Ramos (cell line): ENCODE measurements around the gene SPAG7.
"Not testable (repeated sequence)": the region's sequence is repeated elsewhere in the genome, so short reads cannot be mapped to it uniquely, and the experiment has no call there.

ENCODE experiments used
- in situ Hi-C: fragments of 300-500 bp; cut with MboI; formaldehyde crosslinking; loops from one replicate; pipeline ENCODE4 v1.14.3; 2022; ENCODE audit warnings: low sequenced_read_pairs; ENCODE audit not compliant: unreplicated experiment

Gene SPAG7

DNA sequence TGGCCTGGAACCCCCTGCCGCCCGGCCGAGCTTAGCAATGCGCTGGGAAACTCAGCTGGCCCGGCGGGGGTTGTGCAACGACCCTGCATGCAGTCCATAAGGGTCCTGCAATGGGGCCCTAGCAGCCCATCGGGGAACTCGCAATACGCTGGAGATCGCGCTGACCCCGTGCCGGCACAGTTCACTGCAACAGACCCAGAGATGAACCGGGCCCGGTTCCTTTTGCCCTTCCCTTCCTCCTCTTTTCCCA, 28.1 kb downstream of the SPAG7 start:
- in situ Hi-C loops = no loop called here

DNA sequence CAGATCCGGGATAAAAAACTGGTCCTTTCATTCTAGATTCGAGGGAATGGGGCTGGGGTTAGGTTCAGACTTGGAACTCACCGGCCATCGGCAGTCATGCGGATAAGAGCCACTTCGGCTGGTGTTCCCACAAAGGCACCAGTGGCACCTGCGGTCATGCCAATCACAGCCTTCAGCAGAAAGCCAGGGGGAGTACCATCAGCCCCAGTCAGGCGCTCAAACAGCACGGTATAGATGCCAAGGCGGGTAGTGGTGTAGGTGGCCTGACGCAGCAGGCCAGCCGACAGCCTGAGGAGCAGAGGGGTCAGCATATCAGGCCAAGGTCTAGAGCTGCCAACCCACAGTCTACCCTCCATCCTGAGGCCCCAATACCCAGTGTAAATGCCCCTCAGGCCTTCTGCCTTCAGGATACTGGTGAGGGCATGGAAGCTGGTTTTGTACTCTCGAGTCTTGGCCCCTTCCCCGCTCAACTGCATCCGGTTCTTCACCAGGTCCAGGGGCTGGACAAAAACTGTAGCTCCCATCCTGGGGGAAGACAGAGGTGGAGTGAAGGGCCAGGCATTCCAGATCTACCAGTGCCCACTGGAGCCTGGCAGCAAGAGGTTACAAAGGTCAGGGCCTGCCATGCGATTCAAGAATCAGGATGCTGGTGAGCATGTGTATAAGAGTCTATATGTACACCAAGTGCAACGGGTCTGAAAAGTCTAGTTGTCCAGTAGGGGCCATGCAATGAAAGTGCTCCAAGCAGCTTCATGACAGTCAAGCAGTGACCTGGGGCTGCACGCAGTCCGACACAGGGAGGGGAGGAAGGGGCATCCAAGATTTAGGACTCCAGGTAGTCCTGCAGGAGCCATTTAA, 28.7 kb downstream of the SPAG7 start:
- in situ Hi-C loops = no loop called here

DNA sequence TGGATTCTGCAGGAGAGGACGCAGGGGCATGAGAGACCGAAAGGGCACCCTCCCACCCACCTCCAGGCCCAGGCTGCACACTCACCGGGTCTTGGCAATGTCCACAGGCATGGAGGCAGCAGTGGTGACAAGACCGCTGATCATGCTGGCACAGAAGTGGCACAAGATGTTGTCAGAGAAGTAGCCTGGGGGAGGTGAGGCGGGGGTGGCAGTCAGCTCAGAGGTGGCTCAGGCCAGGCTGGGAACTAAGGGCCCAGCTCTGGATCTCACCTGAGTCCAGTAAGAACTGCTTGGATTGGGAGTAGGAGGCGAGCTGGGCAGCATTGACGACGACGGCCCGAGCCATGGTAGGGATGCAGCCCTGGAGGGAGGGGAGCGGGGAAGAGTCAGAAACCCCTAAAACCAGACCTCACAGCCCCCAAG, 29.5 kb downstream of the SPAG7 start:
- in situ Hi-C loops = no loop called here

DNA sequence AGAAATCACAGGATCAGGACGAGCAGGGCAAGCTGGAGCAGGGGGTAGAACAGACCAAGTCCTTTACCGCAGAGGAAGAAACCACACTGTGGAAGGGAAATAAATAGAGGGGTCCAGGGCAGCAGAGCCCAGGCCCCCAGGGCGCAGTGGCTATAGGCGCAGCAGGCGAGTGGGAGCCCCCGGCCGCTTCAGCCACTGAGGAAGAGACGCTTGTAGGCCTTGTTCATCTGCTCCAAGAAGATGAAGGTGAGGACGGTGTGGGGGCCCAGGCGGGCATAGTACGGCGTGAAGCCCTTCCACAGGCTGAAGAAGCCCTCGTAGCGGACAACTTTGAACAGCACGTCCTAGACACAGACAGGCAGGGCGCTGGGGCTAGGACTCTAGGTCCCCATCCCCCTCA, 30.1 kb downstream of the SPAG7 start:
- in situ Hi-C loops = no loop called here

DNA sequence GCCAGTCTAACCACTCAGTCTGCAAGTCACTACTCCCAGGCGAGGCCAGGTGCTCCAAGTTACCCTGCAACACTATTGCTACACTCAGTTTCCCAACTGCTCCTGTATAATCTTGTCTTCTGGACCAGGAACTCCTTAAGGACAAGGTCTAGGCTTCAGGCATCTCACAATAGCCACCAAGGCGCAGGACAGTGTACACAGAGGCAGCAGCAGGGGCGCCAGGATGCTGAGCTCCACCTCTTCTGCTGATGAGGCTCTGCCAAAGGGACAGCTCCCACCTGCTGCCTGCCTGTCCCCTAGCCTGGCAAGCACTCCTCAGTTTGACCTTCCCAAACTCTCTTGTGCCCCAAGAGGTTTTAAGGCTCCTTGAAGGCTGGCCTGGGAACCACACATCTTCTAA, 31.2 kb downstream of the SPAG7 start:
- in situ Hi-C loops = no loop called here

DNA sequence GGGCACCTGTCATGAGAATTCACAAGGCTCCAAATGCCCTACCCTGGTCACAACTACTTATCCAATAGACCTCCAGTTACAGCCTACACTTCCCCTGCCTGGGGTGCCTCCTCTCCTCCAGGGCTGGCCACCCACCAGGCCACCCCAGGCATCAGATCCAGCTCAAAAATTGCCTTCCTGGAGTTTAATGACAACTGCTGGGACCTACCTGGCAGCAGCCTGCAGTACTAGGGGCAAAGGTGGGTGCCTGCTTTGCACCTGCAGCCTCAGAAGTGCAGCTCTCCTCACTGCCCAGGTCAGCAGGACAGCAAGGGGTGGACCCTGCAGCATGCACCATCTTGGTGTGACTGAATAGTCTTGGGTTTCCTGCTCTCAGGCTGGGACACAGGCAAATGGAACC, 32.0 kb downstream of the SPAG7 start:
- in situ Hi-C loops = no loop called here

DNA sequence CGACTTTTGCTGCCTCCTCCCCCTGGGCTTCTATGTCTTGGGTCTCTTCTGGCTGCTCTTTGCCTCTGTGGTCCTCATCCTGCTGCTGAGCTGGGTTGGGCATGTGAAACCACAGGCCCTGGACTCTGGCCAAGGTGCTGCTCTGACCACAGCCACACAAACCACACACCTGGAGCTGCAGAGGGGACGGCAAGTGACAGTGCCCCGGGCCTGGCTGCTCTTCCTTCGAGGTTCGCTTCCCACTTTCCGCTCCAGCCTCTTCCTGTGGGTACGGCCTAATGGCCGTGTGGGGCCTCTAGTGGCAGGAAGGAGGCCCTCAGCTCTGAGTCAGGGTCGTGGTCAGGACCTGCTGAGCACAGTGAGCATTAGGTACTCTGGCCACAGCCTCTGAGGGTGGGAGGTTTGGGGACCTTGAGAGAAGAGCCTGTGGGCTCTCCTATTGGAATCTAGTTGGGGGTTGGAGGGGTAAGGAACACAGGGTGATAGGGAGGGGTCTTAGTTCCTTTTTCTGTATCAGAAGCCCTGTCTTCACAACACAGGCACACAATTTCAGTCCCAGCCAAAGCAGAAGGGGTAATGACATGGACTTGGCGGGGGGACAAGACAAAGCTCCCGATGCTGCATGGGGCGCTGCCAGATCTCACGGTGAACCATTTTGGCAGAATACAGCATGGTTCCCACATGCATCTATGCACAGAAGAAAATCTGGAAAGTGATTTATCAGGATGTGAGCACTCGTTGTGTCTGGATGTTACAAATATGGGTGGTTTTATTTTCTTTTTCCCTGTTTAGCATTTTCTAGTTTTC, 33.2 kb downstream of the SPAG7 start:
- in situ Hi-C loops = no loop called here

DNA sequence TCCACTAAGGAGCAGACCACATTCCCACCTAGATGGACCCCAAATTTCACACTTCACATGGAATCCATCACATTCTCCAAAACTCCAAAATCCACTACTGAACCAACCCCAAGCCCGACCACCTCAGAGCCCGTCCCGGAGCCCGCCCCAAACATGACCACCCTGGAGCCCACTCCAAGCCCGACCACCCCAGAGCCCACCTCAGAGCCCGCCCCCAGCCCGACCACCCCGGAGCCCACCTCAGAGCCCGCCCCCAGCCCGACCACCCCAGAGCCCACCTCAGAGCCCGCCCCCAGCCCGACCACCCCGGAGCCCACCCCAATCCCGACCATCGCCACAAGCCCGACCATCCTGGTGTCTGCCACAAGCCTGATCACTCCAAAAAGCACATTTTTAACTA, 34.0 kb downstream of the SPAG7 start:
- in situ Hi-C loops = no loop called here

DNA sequence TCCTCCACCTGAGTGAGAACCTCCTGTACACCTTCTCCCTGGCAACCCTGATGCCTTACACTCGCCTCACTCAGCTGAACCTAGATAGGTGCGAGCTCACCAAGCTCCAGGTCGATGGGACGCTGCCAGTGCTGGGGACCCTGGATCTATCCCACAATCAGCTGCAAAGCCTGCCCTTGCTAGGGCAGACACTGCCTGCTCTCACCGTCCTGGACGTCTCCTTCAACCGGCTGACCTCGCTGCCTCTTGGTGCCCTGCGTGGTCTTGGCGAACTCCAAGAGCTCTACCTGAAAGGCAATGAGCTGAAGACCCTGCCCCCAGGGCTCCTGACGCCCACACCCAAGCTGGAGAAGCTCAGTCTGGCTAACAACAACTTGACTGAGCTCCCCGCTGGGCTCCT, 34.9 kb downstream of the SPAG7 start:
- in situ Hi-C loops = no loop called here

DNA sequence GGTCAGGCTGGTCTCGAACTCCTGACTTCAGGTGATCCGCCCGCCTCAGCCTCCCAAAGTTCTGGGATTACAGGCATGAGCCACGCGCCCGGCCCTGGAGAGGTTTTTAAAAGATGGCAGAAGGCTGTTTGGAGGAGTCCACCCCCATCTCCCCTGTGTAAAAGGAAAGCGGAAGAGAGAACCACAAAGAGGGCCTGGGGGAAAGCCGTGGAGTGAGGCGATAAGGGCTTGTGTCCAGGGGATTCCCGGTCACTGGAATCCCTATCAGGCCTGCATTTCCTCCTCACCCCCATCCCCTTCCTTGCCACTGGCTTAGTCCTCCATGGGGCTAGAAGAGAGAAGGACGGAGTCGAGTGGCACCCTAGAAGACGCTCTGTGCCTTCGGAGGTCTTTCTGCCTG, 35.7 kb downstream of the SPAG7 start, which contains the start of gene GP1BA:
TSS of gene GP1BA (plus strand) at position 315 of the 400 bp plus-strand sequence. CDS start 328 bp downstream, outside the sequence.
- in situ Hi-C loops = no loop called here

DNA sequence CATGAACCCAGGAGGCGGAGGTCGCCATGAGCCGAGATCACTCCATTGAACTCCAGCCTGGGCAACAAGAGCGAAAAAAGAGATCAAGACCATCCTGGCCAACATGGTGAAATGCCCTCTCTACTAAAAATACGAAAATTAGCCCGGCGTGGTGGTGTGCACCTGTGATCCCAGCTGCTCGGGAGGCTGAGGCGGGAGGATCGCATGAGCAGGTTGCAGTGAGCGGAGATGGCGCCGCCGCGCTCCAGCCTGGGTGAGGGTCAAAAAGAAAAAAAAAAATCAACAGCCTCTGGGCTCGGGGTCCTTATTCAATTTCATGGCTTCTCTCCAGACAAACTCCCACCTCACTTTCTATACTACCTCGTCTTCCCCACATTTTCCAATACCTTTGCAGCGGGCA, 38.7 kb downstream of the SPAG7 start:
- in situ Hi-C loops = no loop called here

DNA sequence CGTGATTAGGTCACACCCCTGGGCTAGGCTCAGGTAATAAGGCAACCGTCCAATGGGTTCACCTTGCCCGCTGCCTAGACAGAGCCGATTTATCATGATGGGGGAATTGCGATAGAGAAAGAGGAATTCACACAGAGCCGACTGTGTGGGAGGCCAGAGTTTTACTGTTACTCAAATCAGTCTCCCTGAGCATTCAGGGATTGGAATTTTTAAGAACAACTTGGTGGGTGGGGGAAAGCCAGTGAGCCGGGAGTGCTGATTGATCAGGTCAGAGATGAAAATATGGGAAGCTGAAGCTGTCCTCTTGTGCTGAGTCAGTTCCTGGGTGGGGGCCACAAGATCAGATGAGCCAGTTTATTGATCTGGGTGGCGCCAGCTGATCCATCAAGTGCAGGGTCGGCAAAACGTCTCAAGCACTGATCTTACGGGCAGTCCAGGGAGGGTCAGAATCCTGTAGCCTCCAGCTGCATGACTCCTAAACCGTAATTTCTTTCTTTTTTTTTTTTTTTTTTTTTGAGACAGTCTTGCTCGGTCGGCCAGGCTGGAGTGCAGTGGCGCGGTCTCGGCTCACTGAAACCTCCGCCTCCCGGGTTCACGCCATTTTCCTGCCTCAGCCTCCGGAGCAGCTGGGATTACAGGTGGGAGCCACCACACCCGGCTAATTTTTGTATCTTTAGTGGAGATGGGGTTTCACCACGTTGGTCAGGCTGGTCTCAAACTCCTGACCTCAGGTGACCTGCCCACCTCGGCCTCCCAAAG, 40.9 kb downstream of the SPAG7 start:
- in situ Hi-C loops = not testable (repeated sequence)

DNA sequence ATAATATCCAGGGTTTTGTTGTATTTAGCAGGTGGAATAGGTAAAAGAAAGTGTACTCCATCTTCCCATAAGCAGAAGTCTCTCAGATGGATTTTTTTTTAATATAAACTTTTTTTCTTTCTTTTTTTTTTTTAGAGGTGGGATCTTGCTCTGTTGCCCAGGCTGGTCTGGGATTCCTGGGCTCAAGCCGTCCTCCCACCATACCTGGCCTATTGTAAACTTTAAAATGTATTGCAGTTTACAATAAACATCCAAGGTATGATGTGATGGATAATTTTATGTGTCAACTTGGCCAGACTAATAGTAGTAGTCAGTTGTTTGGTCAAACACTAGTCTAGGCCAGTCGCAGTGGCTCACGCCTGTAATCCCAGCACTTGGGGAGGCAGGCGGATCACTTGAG, 46.3 kb downstream of the SPAG7 start:
- in situ Hi-C loops = no loop called here

DNA sequence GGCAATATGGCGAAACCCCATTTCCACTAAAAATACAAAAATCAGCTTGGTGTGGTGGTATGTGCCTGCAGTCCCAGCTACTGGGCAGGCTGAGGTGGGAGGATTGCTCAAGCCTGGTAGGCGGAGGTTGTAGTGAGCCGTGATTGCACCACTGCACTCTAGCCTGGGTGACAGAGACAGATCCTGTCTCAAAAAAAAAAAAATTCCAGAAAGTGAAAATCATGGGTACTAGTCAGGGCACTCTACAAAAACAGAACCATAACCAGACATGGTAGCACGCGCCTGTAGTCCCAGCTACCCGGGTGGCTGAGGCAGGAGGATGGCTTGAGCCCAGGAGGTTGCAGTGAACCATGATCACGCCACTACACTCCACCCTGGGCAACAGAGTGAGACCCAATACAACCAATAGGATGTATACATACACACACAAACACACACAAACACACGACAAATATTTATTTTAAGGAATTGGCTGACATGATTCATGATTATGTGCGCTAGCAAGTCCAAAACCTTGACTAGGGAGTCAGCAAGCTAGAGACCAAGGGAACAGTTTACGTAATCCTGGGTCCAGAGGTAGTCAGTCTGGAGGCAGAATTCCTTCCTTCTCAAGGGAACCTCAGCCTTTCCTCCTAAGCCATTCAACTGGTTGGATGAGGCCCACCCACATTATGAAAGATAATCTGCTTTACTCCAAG, 47.1 kb downstream of the SPAG7 start:
- in situ Hi-C loops = no loop called here

DNA sequence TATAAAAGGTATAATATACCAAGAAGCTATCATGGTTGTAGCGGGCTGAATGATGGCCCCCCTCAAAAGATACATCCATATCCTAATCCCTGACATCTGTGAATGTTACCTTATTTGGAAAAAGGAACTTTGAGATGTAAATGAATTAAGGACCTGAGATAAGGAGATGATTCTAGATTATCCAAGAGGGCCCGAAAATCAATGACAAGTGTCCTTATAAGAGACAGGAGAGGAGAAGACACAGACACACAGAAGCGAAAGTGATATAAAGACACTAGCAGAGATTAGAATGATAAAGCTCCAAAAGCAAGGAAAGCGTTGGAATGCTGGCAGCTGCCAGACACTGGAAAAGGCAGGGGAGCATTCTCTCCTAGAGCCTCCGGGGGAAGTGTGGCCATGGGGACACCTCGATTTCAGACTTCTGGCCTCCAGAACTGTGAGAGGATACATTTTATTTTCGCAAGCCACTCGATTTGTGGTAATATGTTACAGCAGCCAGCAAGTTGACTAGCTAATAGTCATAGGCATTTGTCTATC, 48.0 kb downstream of the SPAG7 start:
- in situ Hi-C loops = no loop called here

DNA sequence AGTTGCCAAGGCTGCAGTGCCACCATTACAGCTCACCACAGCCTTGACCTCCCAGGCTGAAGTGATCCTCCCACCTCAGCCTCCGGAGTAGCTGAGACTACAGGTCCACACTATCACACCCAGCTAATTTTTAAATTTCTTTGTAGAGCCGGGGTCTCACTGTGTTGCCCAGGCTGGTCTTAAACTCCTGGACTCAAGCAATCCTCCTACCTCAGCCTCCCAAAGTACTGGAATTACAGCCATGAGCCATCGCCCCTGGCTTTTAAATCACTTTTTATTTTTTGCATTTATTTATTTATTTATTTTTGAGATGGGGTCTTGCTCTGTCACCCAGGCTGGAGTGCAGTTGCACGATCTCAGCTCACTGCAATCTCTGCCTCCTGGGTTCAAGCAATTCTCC, 53.1 kb downstream of the SPAG7 start:
- in situ Hi-C loops = not testable (repeated sequence)

DNA sequence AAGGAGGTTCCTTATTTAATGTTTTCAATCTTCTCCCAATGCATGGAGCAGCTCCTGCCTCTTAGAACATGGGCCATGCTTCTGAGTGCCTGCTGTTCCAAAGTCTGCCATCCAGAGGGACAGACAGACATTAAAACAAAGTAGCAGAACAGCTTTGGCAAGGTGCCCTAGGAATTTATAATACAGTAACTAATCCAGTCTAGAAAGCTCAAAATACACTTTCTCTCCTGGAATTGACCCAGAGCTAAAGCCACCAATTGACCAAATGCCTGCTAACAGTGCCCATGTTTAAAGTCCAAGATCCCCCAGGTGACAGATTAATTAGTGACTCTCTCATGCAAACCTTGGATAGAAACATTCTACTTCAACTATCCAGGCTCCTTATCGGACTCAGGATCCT, 53.6 kb downstream of the SPAG7 start:
- in situ Hi-C loops = no loop called here
